H54 (cell line): ENCODE measurements around the gene TMEM150A.

Experiments used
- DNase-seq: peaks from one replicate; pipeline ENCODE4 v3.0.0; 2011; ENCODE audit warnings: low spot score, mixed read lengths; ENCODE audit not compliant: insufficient read length
- FAIRE-seq: peaks from 3 replicates; lab custom pipeline; 2011; peaks lifted over from hg19 to GRCh38; lab: Jason Lieb, UNC
- POLR2A ChIP-seq: IDR thresholded peaks from 2 replicates; pipeline ENCODE4 v1.6.1; 2011; ENCODE audit warnings: low read depth, mild to moderate bottlenecking, low read length

The TMEM150A gene, protein sequence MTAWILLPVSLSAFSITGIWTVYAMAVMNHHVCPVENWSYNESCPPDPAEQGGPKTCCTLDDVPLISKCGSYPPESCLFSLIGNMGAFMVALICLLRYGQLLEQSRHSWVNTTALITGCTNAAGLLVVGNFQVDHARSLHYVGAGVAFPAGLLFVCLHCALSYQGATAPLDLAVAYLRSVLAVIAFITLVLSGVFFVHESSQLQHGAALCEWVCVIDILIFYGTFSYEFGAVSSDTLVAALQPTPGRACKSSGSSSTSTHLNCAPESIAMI

DNA sequence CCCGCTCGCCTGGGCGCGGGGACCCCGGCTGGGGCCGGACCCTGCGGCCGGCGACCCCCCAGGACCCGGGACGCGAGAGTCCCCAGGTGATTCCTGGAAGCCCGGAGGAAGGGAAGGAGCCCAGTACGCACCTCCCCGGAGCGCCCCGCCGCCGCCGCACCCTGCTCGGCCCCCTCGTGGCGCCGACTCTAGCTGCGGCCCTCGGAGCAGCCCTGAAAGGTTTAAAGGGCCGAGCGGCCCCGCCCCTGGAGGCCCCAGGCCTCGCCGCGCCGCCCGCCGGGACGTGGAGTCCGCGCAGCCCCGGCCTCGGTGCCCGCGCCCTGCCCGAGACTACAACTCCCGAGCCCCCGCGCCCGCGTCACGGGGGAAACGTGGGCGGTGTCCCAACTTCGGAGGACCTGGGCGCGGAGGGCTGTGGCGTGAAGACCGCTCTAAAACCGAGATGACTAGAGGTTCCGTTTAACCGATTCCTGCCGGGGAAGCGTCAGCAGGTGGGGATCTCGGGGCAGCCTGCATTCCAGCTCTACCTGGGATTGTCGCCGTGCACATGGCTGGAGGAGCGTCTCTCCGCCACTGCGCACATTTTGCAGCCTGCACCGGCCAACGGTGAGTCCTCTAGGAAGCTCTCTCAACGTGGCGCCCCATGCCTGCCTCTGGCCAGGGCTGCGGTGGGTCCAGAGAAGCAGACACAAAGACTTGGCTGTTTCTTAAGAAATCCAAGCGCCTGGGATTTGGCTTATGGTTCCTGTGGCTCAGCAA, at the start of gene TMEM150A:
Gene TMEM150A (minus strand): TSS at position 223 of the 759 bp plus-strand sequence. CDS start 750 bp downstream, outside the sequence.
- FAIRE-seq (no peak), DNase-seq (peak; percentile 86)
- peak; percentile 35 for TF ChIP-seq POLR2A

DNA sequence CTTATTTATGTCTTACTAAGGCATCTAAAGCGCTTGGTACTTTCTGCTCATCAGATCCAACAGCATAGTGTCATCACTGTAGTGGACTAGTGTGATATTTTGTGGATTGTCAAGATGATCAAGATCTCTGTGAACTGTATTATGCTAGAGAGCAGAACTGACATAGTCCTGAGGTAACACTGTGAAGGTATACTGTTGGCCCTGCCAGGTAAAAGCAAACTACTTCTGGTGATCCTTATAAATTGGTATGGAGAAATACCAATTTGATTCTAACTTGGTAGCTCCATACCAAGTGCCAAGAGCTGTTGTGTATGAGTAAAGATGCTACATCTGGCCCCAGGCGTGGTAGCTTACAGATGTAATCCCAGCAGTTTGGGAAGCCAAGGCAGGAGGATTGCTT, 49.6 kb upstream of the TMEM150A start:
- DNase-seq (no peak), FAIRE-seq (no peak)
- TF ChIP-seq POLR2A = no peak

DNA sequence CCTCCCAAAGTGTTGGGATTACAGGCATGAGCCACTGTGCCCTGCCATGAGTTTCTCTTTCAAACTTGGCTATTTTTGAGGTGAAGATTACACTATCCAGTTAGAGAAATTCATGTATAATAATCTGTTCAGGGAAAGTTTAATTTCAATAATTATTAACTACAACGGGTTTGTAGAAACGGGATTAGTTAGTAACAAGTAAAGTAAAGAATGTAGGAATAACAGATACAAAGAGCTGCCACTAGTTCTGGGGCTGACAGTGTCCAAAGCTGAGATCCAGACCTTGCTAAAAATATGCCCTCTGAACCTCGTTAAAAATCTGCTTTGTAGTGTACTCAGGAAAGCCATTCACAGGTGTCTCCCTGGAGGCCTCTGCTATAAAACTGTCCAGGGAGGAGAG, 48.6 kb upstream of the TMEM150A start:
- no peak for FAIRE-seq
- no peak for TF ChIP-seq POLR2A

DNA sequence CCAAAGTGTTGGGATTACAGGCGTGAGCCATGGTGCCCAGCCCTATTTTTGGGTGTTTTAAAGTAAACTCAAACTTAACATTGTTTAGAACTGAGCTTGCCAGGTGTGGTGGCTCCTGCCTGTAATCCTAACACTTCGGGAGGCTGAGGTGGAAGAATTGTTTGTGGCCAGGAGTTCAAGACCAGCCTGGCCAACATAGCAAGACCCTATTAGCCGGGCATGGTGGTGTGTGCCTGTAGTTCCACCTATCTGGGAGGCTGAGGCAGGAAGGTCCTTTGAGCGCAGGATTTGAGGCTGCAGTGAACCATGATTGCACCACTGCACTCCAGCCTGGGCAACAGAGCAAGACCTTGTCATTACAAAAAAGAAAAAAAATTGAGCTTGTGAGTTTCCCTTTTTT, 48.0 kb upstream of the TMEM150A start:
- DNase-seq = no peak
- TF ChIP-seq POLR2A = no peak
- no peak for FAIRE-seq

More for the DNA sequence above, 48.6 kb upstream of the TMEM150A start:
- DNase-seq = no peak

DNA sequence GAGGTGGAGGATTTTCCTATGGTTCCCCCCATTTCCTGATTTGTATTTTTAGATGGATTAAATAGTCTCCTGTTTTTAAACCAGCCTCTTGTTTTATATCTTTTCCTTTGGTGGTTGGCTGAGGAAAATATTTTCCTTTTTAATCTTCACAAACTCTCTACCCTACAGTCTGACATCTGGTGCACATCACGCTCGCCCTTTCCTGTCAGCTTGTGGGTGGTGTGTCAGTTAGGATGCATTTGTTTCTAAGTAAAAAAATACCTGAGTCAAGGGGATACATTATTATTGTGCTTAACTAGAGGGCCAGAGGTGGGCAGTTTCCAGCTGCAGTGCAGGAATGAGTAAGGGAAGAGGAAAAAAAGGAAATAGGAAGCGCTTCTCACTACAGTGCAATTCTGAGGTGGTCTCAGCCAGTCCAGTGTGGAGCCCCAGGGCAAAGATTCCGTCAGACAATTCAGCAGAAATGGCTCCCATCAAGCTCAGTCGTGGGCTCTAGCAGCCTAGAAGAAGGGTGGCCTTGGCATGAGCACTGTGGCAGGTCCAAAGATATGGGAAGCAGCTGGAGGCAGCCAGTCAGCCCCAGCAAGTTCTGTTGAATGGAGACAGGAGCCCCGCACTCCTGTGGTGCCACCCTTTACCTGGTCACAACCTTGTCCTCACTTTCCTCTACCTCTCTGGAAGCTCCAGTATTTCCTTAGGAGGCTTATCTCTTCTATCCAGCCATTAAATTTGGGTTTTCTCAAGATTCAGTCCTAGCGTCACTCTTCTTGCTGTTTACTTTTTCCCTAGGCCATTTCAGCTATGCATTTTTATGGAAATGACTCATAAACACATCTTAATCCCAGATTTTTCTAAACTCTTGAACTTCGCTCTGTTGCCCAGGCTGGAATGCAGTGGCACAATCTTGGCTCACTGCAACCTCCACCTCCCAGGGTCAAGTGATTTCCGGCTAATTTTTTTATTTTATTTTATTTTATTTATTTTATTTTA, 47.0 kb upstream of the TMEM150A start:
- no peak for FAIRE-seq
- DNase-seq = no peak
- TF ChIP-seq POLR2A = no peak

DNA sequence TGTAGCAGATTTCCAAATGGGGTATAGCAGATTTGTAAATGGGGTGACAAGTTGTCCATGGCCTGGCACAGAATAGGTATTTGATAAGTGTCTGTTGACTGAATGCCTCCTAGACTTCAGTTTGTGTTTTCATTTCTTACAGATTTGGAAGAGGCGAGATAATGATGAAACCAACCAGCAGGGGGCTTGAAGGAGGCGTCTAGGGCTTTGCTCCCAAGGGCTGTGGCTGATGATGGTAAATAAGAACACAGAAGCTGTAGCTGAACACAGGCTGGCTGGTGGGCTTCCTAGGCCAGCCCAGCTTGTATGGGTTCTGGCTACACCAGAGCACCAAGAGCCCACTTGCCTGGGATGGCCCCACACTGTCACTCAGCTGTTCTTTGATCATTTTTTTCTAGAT, 46.1 kb upstream of the TMEM150A start:
- DNase-seq = no peak
- FAIRE-seq = no peak
- TF ChIP-seq POLR2A = no peak

DNA sequence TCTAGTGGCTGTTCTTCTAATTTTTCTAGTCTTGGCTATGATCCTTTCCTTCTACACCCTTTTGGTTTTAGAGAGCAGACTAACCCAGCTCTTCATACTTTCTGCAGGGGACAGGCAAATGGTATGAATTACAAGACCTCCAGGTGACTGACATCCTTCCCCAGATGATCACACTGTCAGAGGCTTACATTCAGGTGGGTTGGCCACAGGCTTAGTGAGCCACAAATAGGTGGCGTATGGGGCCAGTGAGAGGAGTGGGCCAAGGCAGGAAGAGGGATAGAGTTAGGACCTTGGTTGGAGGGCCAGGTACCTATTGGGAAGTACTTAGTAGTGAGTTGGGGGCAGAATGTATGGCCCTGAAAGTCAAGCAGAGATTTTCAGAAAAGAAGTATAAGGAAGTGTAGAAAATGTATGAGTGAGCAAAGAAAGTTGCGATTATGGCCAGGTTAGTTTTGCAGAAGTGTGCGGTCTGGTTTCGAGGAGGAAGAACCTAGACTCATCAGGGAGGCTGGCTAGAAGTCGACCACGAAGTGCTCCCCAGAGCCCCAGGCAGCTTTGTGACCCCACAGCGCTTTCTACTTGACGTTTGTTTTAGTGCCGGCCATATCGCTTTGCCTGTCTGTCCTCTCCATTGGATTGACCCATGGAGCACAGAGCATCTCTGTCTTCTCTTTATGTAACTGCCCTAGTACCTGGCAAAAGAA, 45.5 kb upstream of the TMEM150A start:
- DNase-seq = no peak
- no peak for FAIRE-seq
- no peak for TF ChIP-seq POLR2A

DNA sequence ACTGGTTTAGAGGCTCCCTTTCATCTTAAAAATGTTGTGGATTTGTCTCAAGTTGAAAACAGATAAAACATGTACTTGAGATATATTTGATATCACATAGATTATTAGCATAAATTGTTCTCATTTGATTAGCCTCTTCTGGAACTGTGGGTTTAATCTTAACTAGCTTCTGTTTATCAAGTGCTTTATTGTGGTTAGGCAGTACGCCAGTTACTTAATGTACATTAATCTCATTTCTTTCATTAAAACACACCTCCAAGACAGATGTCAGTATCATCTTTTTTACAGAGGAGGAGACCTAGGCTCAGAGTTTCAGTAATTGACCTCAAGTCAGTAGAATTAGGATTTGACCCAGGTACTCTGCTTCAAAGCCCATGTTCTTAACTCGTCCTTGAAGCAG, 43.7 kb upstream of the TMEM150A start:
- DNase-seq = no peak
- no peak for FAIRE-seq
- no peak for TF ChIP-seq POLR2A

DNA sequence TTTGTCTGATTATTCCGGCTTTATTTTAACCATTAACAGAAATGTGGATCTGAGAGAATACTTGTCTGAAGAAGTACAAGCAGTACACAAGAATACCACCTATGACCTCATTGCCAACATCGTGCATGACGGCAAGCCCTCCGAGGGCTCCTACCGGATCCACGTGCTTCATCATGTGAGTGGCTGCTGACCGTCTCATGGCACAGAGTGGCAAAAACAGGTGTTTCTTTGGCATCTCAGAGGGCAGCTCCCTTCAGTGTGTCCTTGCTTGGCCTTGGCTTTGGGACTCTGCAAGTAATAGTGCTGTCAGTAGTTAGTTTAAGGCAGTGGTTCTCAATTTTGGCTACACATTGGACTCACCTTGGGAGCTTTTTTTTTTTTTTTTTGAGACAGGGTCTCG, 42.4 kb upstream of the TMEM150A start:
- TF ChIP-seq POLR2A = no peak
- FAIRE-seq (no peak), DNase-seq (no peak)

DNA sequence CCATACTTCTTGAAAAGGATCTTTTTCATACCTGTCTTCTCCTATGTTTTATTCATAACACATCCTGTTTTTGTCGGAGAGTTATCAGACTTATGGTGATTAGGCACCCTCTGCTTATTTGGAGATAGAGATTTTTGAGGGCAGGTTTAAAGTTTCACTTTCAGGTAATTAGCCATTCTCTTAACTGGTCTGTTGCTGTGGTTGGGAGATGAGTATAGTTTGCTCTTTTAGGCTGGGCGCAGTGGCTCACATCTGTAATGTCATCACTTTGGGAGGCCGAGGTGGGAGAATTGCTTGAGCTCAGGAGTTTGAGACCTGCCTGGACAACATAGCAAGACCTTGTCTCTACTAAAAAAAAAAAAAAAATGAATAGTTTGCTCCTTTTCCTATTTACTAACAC, 40.2 kb upstream of the TMEM150A start:
- TF ChIP-seq POLR2A = no peak
- DNase-seq (no peak), FAIRE-seq (no peak)

DNA sequence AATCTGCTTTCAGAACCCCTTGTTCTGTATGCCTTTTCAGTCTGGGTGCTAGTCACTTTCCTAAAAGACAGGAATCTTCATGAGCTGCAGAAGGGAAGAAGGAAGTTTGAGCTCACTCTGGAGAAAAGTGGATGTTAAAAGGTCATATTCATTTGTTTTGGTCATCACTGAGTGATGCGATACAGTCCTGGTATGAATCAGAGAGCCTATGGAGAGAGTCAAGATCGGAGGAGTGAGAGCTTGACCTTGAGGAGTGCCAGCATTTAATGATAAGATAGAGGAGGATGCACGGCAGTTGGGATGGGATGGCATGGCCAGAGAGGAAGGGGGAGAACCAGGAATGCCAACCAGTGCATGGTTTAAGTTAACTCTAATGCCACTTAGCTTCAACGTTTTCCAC, 33.1 kb upstream of the TMEM150A start:
- FAIRE-seq (no peak), DNase-seq (no peak)
- TF ChIP-seq POLR2A = no peak

DNA sequence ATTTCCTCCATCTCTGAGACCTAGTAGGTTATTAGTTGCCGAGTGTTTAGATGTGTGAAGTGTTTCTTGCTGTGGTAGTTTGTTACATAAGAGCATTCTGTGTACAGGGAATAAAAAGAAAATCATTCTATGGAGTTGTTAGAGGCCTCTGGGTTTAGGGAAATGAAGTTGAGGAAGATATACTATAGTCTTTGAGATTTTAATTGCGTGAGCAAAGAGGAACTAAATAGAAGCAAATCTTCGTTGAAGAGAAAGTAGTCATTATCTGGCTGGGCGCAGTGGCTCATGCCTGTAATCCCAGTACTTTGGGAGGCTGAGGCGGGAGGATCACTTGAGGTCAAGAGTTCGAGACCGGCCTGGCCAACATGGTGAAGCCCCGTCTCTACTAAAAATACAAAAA, 32.5 kb upstream of the TMEM150A start:
- DNase-seq = no peak
- no peak for TF ChIP-seq POLR2A
- FAIRE-seq = no peak

DNA sequence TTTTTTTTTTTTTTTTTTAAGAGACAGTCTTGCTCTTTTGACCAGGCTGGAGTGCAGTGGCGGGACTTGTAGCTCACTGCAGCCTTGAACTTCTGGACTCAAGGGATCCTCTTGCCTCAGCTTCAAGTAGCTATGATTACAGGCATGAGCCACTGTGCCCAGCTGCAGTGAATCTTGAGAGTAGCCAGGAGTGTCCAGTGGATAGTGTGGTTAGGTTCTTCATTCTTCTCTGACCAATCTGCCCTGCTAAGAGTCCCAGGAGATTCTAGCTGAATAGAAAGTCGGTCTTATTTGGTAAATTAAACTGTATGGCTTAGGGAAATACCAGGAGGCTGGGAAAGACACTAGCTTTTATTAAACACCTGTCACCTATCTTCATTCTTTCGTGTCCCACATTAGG, 28.8 kb upstream of the TMEM150A start:
- no peak for TF ChIP-seq POLR2A
- DNase-seq = no peak
- no peak for FAIRE-seq
